MM.1S (cell line): ENCODE data around the gene H1-8.

Experiments
- EZH2phosphoT487 ChIP-seq: fragments of 300-600 bp; sonication (generic); IDR thresholded peaks from 2 replicates; pipeline ENCODE4 v1.6.1; 2018; ENCODE audit warnings: antibody characterized with exemption, low read length
- TF ChIP-seq, protein P1 (sequence below): fragments of 300-600 bp; sonication (generic); IDR thresholded peaks from 2 replicates; pipeline ENCODE4 v1.5.1; 2016; ENCODE audit warnings: antibody characterized with exemption, low read length, mixed read lengths

DNA sequence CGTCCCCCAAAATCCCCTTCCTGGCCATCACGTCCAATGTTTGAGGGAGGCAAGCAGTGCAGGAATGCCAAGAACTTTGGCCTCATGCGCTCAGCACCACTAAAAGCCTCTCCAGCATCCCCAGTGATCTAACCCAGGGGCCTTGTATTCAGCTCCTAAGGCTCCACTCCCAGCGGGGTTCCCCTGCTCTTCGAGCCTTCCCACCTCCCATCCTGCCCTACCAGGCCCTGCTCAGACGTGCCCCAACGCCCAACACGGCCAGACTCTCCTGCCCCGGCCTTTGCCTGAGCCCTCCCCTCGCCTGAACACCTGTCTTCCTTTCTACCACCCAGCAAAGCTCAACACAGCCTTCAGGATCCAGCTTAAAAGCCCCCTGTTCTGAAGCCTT is 33.0 kb downstream of the H1-8 start:
- TF ChIP-seq EZH2phosphoT487 = no peak
- TF ChIP-seq, protein P1, sequence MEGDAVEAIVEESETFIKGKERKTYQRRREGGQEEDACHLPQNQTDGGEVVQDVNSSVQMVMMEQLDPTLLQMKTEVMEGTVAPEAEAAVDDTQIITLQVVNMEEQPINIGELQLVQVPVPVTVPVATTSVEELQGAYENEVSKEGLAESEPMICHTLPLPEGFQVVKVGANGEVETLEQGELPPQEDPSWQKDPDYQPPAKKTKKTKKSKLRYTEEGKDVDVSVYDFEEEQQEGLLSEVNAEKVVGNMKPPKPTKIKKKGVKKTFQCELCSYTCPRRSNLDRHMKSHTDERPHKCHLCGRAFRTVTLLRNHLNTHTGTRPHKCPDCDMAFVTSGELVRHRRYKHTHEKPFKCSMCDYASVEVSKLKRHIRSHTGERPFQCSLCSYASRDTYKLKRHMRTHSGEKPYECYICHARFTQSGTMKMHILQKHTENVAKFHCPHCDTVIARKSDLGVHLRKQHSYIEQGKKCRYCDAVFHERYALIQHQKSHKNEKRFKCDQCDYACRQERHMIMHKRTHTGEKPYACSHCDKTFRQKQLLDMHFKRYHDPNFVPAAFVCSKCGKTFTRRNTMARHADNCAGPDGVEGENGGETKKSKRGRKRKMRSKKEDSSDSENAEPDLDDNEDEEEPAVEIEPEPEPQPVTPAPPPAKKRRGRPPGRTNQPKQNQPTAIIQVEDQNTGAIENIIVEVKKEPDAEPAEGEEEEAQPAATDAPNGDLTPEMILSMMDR = no peak
